Ovary (tissue), 9 donors: ENCODE results near the gene CDADC1. TPM values are rescaled to one million over a fixed set of nuclear protein-coding genes. Genes with fewer than 3 reads are reported as not detected.

Source experiments
- DNase-seq, 5 donors: peaks; one replicate each; pipeline ENCODE4 v3.0.0-alpha.2; 2019 to 2020
- H3K27ac ChIP-seq, 2 donors: fragments of 200-600 bp; one replicate each; pipeline versions ENCODE4 v1.5.1 to v1.8.0; 2019 to 2022
- H3K27me3 ChIP-seq: fragments of 200-600 bp; one replicate; pipeline ENCODE4 v1.8.0; 2022
- H3K36me3 ChIP-seq: fragments of 200-600 bp; sonication (generic); one replicate; pipeline ENCODE4 v1.5.1; 2019
- H3K4me1 ChIP-seq: one replicate; pipeline ENCODE4 v1.8.1; 2013; ENCODE audit warnings: mild to moderate bottlenecking, moderate library complexity; ENCODE audit not compliant: insufficient read depth
- H3K4me3 ChIP-seq: fragments of 200-600 bp; sonication (generic); one replicate; pipeline ENCODE4 v1.5.1; 2017
- H3K9me3 ChIP-seq, 2 donors: fragments of 200-600 bp in 1 of 2; sonication (generic) in 1 of 2; one replicate each; pipeline versions ENCODE4 v1.5.1 to v1.8.1; 2013 to 2019; ENCODE audit warnings: mild to moderate bottlenecking in 1 of 2, moderate library complexity in 1 of 2
- EP300 ChIP-seq: sonication (generic); formaldehyde crosslinking; IDR thresholded peaks from one replicate; pipeline ENCODE4 v1.6.1; 2017; ENCODE audit warnings: antibody characterized with exemption
- POLR2A ChIP-seq: fragments of 450-650 bp; IDR thresholded peaks from one replicate; pipeline ENCODE4 v1.6.1; 2017; ENCODE audit warnings: antibody characterized with exemption, mild to moderate bottlenecking, moderate library complexity
- WGBS, 3 donors: extraction: QIAGEN DNeasy Blood & Tissue Kit in 1 of 3; methylation state at CpG; one replicate each; pipeline versions ENCODE4 v1.1.5 to v1.1.7; 2013 to 2017; 5-methylcytosine and 5-hydroxymethylcytosine counted together
- intact Hi-C, 4 donors: fragments of 100-400 bp; cut with DNase I; formaldehyde crosslinking; loops; one replicate each; pipeline versions ENCODE4 v1.11.0 to v1.15.1; 2022 to 2023
- polyA plus RNA-seq, 2 donors: library from polyadenylated mRNA; stranded (reverse); fragments of 200-250 nt in 1 of 2; fragments of 350-450 nt in 1 of 2; fragmentation: Illumina TruSeq in 1 of 2; extraction: RNeasy Lipid Tissue Mini Kit (QIAGEN cat#74804) in 1 of 2; gene quantifications; one replicate each; pipeline ENCODE4 v1.2.3, GENCODE V29; 2013 to 2014
- total RNA-seq, 7 donors: library from RNA; depleted of rRNA in 2 of 7; stranded (reverse); fragments of >200 nt in 2 of 7; fragmentation: NEBNext Ultra II Directional in 3 of 7; extraction: Animal tissue kit (Norgen Biotek cat#: 25700) in 3 of 7; gene quantifications; one replicate each; pipeline versions ENCODE4 v1.1.0 to v1.2.4, GENCODE V29; 2016 to 2023
- TF ChIP-seq, protein P1 (sequence below), 3 donors: fragments of 450-650 bp in 2 of 3; fragments of 200-600 bp in 1 of 3; IDR thresholded peaks; one replicate each; pipeline versions ENCODE4 v1.5.1 to v1.8.0; 2016 to 2022; ENCODE audit warnings: antibody characterized with exemption in 3 of 3, mild to moderate bottlenecking in 1 of 3
- donor health status: DM: no; HTN: no; CAD: no; lungs with moderate emphysema.
- donor health status: DM: no; HTN: no; CAD: no.
- donor health status: Bipolar disorder and iron deficiency.
- donor health status: DM: yes; HTN: yes; CAD: no.
- donor health status: DM: no; HTN: no; CAD: no.
- donor health status: DM: yes; HTN: yes; CAD: no.

CDADC1 gene
- total and polyA plus RNA-seq, 9 donors, result 7.5 to 17.9 (median 13.0) TPM

DNA sequence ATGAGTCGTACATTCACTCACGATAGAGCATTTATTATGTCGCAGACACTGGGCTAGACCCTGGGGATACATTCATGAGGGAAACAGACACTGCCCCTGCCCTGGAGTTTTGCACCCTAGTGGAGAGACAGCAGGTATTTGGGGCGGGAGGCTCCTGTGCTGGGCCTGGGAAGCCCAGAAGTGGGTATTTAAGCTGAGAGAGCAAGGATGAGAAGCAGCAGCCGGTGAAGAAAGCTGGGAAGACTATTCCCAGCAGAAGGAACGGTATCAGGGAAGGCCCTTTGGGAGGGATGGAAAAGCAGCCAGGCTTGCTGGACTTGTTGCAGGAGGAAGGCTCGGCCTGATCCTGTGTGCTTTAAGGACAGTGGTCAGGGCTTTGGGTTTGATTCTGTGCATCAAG is 54.5 kb downstream of the CDADC1 start:
- peak overlapping the region in 1 of 2 donors; percentile 27 for H3K27ac ChIP-seq
- H3K27me3 ChIP-seq, result no peaks in the 10 kb centered on the region
- peaks cover 9% of the 10 kb centered on the region for H3K4me1 ChIP-seq
- TF ChIP-seq EP300 (no peak), POLR2A (no peak)
- TF ChIP-seq, protein P1, sequence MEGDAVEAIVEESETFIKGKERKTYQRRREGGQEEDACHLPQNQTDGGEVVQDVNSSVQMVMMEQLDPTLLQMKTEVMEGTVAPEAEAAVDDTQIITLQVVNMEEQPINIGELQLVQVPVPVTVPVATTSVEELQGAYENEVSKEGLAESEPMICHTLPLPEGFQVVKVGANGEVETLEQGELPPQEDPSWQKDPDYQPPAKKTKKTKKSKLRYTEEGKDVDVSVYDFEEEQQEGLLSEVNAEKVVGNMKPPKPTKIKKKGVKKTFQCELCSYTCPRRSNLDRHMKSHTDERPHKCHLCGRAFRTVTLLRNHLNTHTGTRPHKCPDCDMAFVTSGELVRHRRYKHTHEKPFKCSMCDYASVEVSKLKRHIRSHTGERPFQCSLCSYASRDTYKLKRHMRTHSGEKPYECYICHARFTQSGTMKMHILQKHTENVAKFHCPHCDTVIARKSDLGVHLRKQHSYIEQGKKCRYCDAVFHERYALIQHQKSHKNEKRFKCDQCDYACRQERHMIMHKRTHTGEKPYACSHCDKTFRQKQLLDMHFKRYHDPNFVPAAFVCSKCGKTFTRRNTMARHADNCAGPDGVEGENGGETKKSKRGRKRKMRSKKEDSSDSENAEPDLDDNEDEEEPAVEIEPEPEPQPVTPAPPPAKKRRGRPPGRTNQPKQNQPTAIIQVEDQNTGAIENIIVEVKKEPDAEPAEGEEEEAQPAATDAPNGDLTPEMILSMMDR (IDR thresholded peaks at IDR 0.05), result no peak
- no peaks in the 10 kb centered on the region for H3K9me3 ChIP-seq
- no peak for DNase-seq
- H3K4me3 ChIP-seq, result no peak overlapping the region
- intact Hi-C loops, result loop anchor here (5.0 to 10.0 kb wide), 4 partner anchors 135 to 305 kb away; partner anchors contain the start of gene RCBTB1 (in 1 of the 4)
- no peaks in the 10 kb centered on the region for H3K36me3 ChIP-seq
- 54 to 88% (median 78%) methylated on average over 7 of the region's 7 CpGs for WGBS, 3 donors

DNA sequence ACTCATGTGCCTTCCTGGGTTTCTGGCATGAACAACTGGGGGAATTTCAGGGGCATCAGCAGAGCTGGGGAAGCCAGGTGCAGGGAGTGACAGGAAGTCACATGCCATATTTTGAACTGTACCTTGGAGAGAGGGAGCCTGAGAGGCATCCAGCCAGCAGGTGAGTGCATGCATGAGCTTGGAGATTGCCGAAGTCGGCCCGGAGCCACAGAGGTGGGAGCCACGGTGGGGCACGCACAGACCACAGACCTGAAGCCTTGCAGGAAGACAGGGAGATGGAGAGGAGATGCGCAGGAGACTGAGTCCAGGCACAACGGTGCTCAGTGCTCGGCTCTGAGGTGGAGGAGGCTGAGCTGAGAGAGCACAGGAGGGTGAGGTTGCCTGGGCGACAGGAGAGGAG is 55.1 kb downstream of the CDADC1 start:
- TF ChIP-seq POLR2A (no peak), EP300 (no peak)
- TF ChIP-seq, protein P1 (IDR thresholded peaks at IDR 0.05), result no peak
- H3K4me3 ChIP-seq, result no peak overlapping the region
- H3K4me1 ChIP-seq, result peaks cover 12% of the 10 kb centered on the region
- H3K36me3 ChIP-seq, result no peaks in the 10 kb centered on the region
- intact Hi-C loops, result loop anchor here (5.0 to 10.0 kb wide), 4 partner anchors 134 to 304 kb away; partner anchors contain the start of gene RCBTB1 (in 1 of the 4)
- H3K27ac ChIP-seq, result no peak overlapping the region
- 90 to 94% (median 91%) methylated on average over 9 of the region's 9 CpGs for WGBS, 3 donors
- no peaks in the 10 kb centered on the region for H3K9me3 ChIP-seq
- DNase-seq, result no peak
- H3K27me3 ChIP-seq, result no peaks in the 10 kb centered on the region

DNA sequence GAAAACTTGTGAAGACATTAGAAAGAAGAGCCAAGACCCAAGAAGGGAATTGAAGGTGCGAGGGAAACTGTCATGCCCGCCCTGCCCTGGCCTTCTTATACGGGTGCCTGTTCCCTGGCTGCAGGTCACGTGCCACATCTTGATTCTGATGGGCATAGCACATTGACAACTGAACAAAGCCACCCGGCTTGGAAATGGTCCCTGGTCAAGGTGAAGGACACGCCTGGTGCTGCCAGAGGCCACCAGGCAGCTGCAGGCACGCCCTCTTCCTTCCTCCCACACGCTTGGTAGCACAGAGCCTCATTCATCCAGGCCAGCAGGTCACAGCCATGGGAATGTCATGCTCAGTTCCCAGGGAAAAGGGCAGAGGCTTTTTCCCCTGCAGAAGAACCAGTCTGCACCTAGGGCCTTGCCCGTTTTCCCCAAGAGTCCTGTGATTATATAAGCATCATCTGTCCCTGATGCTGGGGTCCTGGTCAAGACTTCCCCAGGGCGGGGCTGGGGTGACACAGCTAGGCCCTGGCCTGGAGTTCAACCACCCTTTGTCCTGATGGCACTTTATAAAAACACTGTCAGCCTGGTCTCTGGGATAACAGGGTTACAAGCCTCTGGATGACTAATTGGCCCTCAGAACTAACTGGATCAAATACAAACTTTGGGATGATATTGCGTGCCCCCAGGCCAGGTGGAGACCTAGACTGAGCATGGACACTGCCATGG is 56.0 kb downstream of the CDADC1 start:
- Histone ChIP-seq H3K27me3 (no peaks in the 10 kb centered on the region), H3K4me1 (peaks cover 13% of the 10 kb centered on the region), H3K4me3 (no peak overlapping the region), H3K9me3 (no peaks in the 10 kb centered on the region), H3K27ac (peak overlapping the region; percentile 26 to 34), H3K36me3 (no peaks in the 10 kb centered on the region)
- intact Hi-C loops, result loop anchor here (5.0 to 10.0 kb wide), 4 partner anchors 134 to 304 kb away; partner anchors contain the start of gene RCBTB1 (in 1 of the 4)
- peak in 1 of 5 donors; percentile 52 for DNase-seq
- 70 to 79% (median 74%) methylated on average over 11 of the region's 11 CpGs for WGBS, 3 donors
- no peak for TF ChIP-seq EP300
- TF ChIP-seq POLR2A, result no peak
- TF ChIP-seq, protein P1 (IDR thresholded peaks at IDR 0.05), result no peak

DNA sequence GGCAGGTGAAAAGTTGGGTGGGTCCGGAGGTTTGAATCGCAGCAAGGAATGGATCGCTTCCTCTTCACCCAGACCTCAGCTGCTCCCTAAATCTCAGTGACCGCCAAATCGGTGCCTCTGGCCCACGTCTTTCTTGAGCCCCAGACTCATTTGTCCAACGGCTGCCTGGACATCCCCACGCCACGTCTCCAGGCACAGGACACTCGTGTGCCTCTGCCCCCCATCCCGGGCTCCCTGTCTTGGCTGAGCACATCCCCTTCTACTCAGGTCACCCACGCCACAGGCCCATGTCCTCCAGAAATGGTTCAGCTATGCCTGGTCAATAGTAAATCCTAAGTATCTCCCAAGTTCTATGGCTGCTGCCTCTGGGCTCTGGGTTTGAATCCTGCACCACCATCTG is 56.6 kb downstream of the CDADC1 start:
- WGBS, 3 donors, result 93 to 96% (median 95%) methylated on average over 12 of the region's 12 CpGs
- peaks cover 16% of the 10 kb centered on the region for H3K4me1 ChIP-seq

More for the DNA sequence above, 56.6 kb downstream of the CDADC1 start:
- TF ChIP-seq EP300, result no peak
- TF ChIP-seq, protein P1 (IDR thresholded peaks at IDR 0.05), result no peak
- TF ChIP-seq POLR2A, result no peak
- no peak overlapping the region for H3K4me3 ChIP-seq
- no peaks in the 10 kb centered on the region for H3K27me3 ChIP-seq
- peak overlapping the region in 1 of 2 donors; percentile 34 for H3K27ac ChIP-seq
- H3K9me3 ChIP-seq, result no peaks in the 10 kb centered on the region
- no peaks in the 10 kb centered on the region for H3K36me3 ChIP-seq
- intact Hi-C loops, result loop anchor here (5.0 to 10.0 kb wide), 4 partner anchors 133 to 303 kb away; partner anchors contain the start of gene RCBTB1 (in 1 of the 4)
- no peak for DNase-seq
